Ectodermal cell (in vitro differentiated cells): ENCODE measurements around the gene CCDC81.
"Not testable (repeated sequence)": the region's sequence is repeated elsewhere in the genome, so short reads cannot be mapped to it uniquely, and the experiment has no call there.

Source experiments
- H3K27ac ChIP-seq: 2 replicates; pipeline ENCODE4 v1.7.0; 2013; ENCODE audit warnings: mild to moderate bottlenecking, low read depth, low read length; ENCODE audit not compliant: insufficient read depth, poor library complexity, severe bottlenecking
- H3K27me3 ChIP-seq: 2 replicates; pipeline ENCODE4 v1.7.0; 2013; ENCODE audit warnings: mild to moderate bottlenecking, low read length; ENCODE audit not compliant: insufficient read depth, control insufficient read depth, poor library complexity, severe bottlenecking
- H3K36me3 ChIP-seq: one replicate; pipeline ENCODE4 v1.7.0; 2013; ENCODE audit warnings: low read length; ENCODE audit not compliant: control insufficient read depth, insufficient read depth
- H3K4me1 ChIP-seq: one replicate; pipeline ENCODE4 v1.7.0; 2013; ENCODE audit warnings: low read length; ENCODE audit not compliant: control insufficient read depth, insufficient read depth
- H3K4me3 ChIP-seq: 2 replicates; pipeline ENCODE4 v1.7.0; 2013; ENCODE audit warnings: low read depth, low read length, control low read depth; ENCODE audit not compliant: insufficient read depth
- H3K9me3 ChIP-seq: 2 replicates; pipeline ENCODE4 v1.7.0; 2013; ENCODE audit warnings: mild to moderate bottlenecking, low read length, moderate library complexity; ENCODE audit not compliant: control insufficient read depth
- WGBS, 2 experiments: methylation state at CpG; one replicate each; pipeline ENCODE4 v1.1.7; 2013; ENCODE audit warnings: missing lambda C conversion rate in 2 of 2; 5-methylcytosine and 5-hydroxymethylcytosine counted together

CCDC81 gene

GRCh38 chr11:86415026-86415425 lies 40.3 kb downstream of the CCDC81 start:
- no peaks in the 10 kb centered on the region for H3K36me3 ChIP-seq
- H3K27ac ChIP-seq, result no peak overlapping the region
- no peak overlapping the region for H3K4me3 ChIP-seq
- H3K9me3 ChIP-seq, result no peaks in the 10 kb centered on the region
- WGBS, 2 experiments, result 81 to 86% methylated on average over 3 to 4 of the region's 4 CpGs
- no peaks in the 10 kb centered on the region for H3K27me3 ChIP-seq
- no peaks in the 10 kb centered on the region for H3K4me1 ChIP-seq

GRCh38 chr11:86416494-86416893 lies 41.8 kb downstream of the CCDC81 start:
- H3K4me1 ChIP-seq, result no peaks in the 10 kb centered on the region
- 100% methylated on average over 1 of the region's 1 CpG; no CpG with 5 or more reads in 1 of the 2 experiments for WGBS, 2 experiments
- no peaks in the 10 kb centered on the region for H3K36me3 ChIP-seq
- no peak overlapping the region for H3K27ac ChIP-seq
- H3K9me3 ChIP-seq, result no peaks in the 10 kb centered on the region
- no peaks in the 10 kb centered on the region for H3K27me3 ChIP-seq
- no peak overlapping the region for H3K4me3 ChIP-seq

- H3K4me1 ChIP-seq, H3K36me3 ChIP-seq, H3K4me3 ChIP-seq, H3K27me3 ChIP-seq, H3K9me3 ChIP-seq, H3K27ac ChIP-seq: not testable (repeated sequence)
- 90 to 95% methylated on average over 8 to 9 of the region's 9 CpGs for WGBS, 2 experiments
These were observed 42.3 kb downstream of the CCDC81 start for GRCh38 chr11:86416951-86417350.

GRCh38 chr11:86418106-86418505 lies 43.4 kb downstream of the CCDC81 start:
- 92 to 100% methylated on average over 2 to 3 of the region's 3 CpGs for WGBS, 2 experiments
- H3K4me3 ChIP-seq, result no peak overlapping the region
- no peaks in the 10 kb centered on the region for H3K9me3 ChIP-seq
- no peaks in the 10 kb centered on the region for H3K36me3 ChIP-seq
- no peaks in the 10 kb centered on the region for H3K4me1 ChIP-seq
- no peaks in the 10 kb centered on the region for H3K27me3 ChIP-seq
- no peak overlapping the region for H3K27ac ChIP-seq

GRCh38 chr11:86418513-86418912 lies 43.8 kb downstream of the CCDC81 start:
- no peaks in the 10 kb centered on the region for H3K9me3 ChIP-seq
- no peak overlapping the region for H3K27ac ChIP-seq
- 100% methylated on average over 2 to 3 of the region's 3 CpGs for WGBS, 2 experiments
- H3K36me3 ChIP-seq, result no peaks in the 10 kb centered on the region
- H3K4me1 ChIP-seq, result no peaks in the 10 kb centered on the region
- H3K4me3 ChIP-seq, result no peak overlapping the region
- H3K27me3 ChIP-seq, result no peaks in the 10 kb centered on the region

- WGBS, 2 experiments, result 47 to 55% methylated on average over 2 of the region's 2 CpGs
- H3K4me3 ChIP-seq, result no peak overlapping the region
- H3K9me3 ChIP-seq, result no peaks in the 10 kb centered on the region
- no peaks in the 10 kb centered on the region for H3K4me1 ChIP-seq
- no peaks in the 10 kb centered on the region for H3K36me3 ChIP-seq
- H3K27ac ChIP-seq, result no peak overlapping the region
- no peaks in the 10 kb centered on the region for H3K27me3 ChIP-seq
These were observed 44.2 kb downstream of the CCDC81 start for GRCh38 chr11:86418917-86419316.

GRCh38 chr11:86421946-86422345 lies 47.3 kb downstream of the CCDC81 start:
- Histone ChIP-seq H3K27ac (no peak overlapping the region), H3K4me1 (no peaks in the 10 kb centered on the region), H3K4me3 (no peak overlapping the region), H3K27me3 (no peaks in the 10 kb centered on the region), H3K36me3 (no peaks in the 10 kb centered on the region), H3K9me3 (no peaks in the 10 kb centered on the region)
- 78 to 82% methylated on average over 4 of the region's 4 CpGs for WGBS, 2 experiments

- WGBS, 2 experiments, result 82 to 85% methylated on average over 12 of the region's 12 CpGs
- no peak overlapping the region for H3K27ac ChIP-seq
- H3K4me1 ChIP-seq, result no peaks in the 10 kb centered on the region
- H3K36me3 ChIP-seq, result no peaks in the 10 kb centered on the region
- H3K27me3 ChIP-seq, result no peaks in the 10 kb centered on the region
- no peaks in the 10 kb centered on the region for H3K9me3 ChIP-seq
- H3K4me3 ChIP-seq, result no peak overlapping the region
These were observed 47.7 kb downstream of the CCDC81 start for GRCh38 chr11:86422371-86422770.

- 88 to 92% methylated on average over 4 of the region's 4 CpGs for WGBS, 2 experiments
- not testable (repeated sequence) for H3K4me1 ChIP-seq, H3K27me3 ChIP-seq, H3K36me3 ChIP-seq, H3K9me3 ChIP-seq, H3K4me3 ChIP-seq, H3K27ac ChIP-seq
These were observed 48.8 kb downstream of the CCDC81 start for GRCh38 chr11:86423488-86423887.

- no peaks in the 10 kb centered on the region for H3K36me3 ChIP-seq
- no peak overlapping the region for H3K27ac ChIP-seq
- no peaks in the 10 kb centered on the region for H3K27me3 ChIP-seq
- H3K4me3 ChIP-seq, result no peak overlapping the region
- no peaks in the 10 kb centered on the region for H3K4me1 ChIP-seq
- H3K9me3 ChIP-seq, result no peaks in the 10 kb centered on the region
These were observed 52.8 kb downstream of the CCDC81 start for GRCh38 chr11:86427441-86427840.

- no peaks in the 10 kb centered on the region for H3K27me3 ChIP-seq
- no peaks in the 10 kb centered on the region for H3K36me3 ChIP-seq
- H3K27ac ChIP-seq, result no peak overlapping the region
- H3K9me3 ChIP-seq, result no peaks in the 10 kb centered on the region
- H3K4me1 ChIP-seq, result no peaks in the 10 kb centered on the region
- 93 to 94% methylated on average over 37 of the region's 37 CpGs for WGBS, 2 experiments
- no peak overlapping the region for H3K4me3 ChIP-seq
These were observed 56.6 kb downstream of the CCDC81 start for GRCh38 chr11:86431258-86431657.
